ENCODE data around the gene KCNJ5.

KCNJ5 gene

DNA sequence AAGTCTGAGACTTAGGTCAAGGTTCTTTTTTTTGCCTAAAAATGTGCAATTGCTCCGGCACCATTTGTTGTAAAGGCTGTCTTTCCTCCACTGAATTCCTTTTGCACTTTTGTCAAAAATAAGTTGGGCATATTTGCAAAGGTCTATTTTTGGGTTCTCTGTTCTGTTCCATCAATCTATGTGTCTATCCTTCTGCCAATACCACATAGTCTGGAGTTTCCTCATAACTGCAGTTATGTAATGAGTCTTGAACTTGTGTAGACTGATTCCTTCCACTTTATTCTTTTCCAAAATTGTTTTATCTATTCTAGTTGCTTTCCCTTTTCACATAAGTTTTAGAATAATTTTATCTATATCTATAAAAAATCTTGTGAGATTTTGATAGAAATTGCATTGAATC, 6.7 kb downstream of the KCNJ5 start:
- DNase-seq: no peak

DNA sequence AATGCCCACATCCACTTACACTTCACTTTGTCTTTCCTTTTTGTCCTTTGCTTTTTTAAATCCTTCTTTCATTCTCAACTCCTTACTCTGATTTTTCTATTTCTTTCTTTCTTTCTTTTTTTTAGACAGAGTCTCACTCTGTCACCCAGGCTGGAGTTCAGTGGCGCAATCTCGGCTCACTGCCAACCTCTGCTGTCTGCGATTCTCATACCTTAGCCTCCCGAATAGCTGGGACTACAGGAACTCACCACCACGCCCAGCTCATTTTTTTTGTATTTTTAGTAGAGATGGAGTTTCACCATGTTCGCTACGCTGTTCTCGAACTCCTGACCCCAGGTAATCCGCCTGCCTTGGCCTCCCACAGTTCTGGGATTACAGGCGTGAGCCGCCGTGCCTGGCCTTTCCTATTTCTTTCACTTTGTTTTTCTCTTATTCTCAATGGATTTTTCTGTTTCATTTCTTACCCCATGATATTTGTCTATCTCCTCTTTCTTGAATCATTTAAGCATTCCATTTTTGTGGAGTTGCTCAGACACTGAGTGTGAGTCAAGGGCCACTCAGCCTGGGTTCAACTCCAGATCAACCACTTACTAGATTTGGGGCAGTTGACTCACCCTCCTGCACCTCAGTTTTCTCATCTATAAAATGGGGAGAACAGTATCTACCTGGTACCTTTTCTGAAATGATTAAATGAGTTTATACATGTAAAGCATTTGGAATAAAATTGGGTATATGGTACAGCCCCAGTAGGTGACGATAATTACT, 7.6 kb downstream of the KCNJ5 start:
- DNase-seq: no peak

GRCh38 chr11:128900468-128900867, 9.3 kb downstream of the KCNJ5 start:
- DNase-seq: no peak

GRCh38 chr11:128901653-128902514, 10.7 kb downstream of the KCNJ5 start:
- DNase-seq: no peak

- no peak for DNase-seq
These were observed 11.4 kb downstream of the KCNJ5 start for GRCh38 chr11:128902515-128903066.

DNA sequence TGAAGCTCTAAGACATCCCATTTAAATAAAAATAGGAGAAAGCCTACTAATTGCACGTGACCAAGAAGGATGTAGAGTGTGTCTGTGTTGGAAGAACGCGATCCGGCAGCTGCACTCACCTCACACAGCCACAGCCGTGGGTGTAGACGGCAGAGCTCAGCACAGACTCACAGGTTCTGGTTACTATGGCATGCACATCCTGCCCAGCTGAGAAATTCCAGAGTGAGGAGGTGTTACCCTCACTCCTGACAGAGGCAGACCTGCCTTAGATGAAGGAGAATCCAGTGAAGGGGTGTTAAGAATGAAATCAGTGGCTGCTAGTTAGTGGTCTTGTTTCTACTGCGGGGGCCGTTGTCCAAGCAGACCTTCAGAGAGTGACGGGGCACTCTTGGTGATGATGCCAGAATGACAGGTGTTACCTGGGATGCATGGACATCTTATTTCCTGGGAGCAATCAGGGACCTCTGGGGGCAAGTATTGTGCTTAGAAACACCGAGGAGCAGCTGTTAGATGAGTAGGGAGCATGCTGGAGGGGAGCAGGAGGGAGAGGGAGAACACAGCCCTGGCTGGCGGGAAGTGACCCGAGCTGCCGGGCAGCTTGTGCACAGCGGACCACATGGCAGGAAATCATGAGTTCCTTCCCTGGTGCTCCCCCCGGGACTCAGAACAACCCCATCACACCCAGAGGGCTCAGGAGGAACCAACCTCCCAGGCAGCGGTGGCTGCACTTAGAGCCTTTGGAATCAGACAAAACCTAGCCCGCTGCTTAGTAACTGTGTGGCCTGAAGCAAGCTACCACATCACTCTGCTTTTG, 12.3 kb downstream of the KCNJ5 start:
- DNase-seq: no peak

DNA sequence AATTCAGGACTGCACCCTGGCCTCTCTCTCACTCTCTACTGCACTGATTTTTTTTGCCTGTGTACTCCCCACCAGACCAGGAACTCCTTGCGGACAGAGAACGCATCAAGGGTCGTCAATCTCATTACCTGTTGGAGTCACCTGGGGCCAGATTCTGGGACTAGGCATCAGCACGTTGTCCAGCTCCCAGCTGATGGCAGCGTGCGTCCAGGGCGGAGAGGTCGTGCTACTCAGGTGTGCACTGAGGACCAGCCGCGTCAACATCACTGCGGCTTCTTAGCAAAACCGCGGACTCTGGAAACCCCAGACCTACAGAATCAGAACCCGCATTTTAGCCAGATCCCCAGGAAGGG, 13.1 kb downstream of the KCNJ5 start:
- no peak for DNase-seq

- DNase-seq: no peak
These were observed 13.6 kb downstream of the KCNJ5 start for GRCh38 chr11:128904656-128905344.

- DNase-seq: no peak
These were observed 14.4 kb downstream of the KCNJ5 start for GRCh38 chr11:128905345-128906184.

- DNase-seq: no peak
These were observed 15.3 kb downstream of the KCNJ5 start for GRCh38 chr11:128906185-128907050.

GRCh38 chr11:128907585-128907984, 16.4 kb downstream of the KCNJ5 start:
- no peak for DNase-seq

- DNase-seq: no peak
These were observed 17.5 kb downstream of the KCNJ5 start for GRCh38 chr11:128908391-128909246.

DNA sequence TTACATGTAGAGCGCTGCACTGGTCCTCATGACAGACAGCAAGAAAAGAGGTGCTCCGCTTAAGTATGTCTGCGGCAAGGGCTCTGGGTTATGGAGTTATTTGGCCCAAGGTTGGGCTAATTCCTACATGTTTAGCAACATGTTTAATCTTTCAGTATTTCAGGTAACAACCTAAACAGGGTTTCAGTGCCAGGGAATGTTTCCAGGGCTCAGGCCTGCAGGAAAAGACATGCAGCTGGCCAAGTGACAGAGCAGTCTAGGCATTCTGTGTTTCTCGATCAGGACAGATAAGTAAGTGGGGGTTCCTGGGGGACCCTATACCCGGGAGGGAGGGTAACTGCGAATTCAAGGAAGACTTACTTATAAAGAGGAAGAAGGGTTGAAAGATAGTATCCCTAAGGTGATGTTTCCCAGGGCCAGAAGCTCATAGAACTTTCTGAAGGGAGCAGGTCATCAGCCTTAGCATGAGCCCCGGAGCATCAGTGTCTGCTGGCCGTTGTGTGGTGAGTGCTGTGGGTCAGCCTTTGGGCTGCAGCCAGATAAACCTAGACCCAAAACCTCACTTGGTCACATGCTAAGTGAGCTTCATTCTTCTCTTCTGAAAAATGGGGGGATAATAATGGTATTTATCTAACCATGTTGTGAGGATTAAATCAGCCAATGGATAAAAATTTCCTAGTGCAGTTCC, 18.4 kb downstream of the KCNJ5 start:
- no peak for DNase-seq

DNA sequence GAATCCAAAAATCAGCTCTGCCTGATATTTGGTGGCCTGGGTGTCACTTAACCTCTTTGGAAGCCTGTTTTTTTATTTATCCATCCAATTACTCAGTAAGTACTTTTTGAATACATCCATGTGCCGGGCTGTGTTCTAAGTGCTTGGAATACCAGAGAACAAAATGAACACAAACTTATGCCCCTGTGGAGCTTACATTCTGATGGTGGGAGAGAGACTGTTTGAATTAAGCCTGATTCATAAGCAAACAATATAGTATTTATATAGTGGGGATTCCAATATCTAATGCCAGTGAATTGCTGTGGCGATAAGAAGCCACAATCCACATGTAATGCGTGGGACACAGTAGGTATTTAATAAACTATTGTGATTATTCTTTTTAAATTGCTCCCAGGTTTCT, 19.4 kb downstream of the KCNJ5 start:
- DNase-seq: no peak

GRCh38 chr11:128911239-128911638, 20.1 kb downstream of the KCNJ5 start:
- DNase-seq: no peak

- no peak for DNase-seq
These were observed 20.5 kb downstream of the KCNJ5 start for GRCh38 chr11:128911701-128912100.

GRCh38 chr11:128913806-128914205, 22.6 kb downstream of the KCNJ5 start:
- peak; percentile 23 for DNase-seq

GRCh38 chr11:128914216-128915148, 23.3 kb downstream of the KCNJ5 start:
- DNase-seq: no peak

All from NCI-H524 treated with DMSO at 0.1 percent for 48 hours (cell line).